Embryonic facial prominence (tissue), 1 donor: Measurements from ENCODE around the gene ARHGAP10.
"Not testable (repeated sequence)": the region's sequence is repeated elsewhere in the genome, so short reads cannot be mapped to it uniquely, and the experiment has no call there.

ENCODE experiments used
- DNase-seq: peaks from one replicate; pipeline ENCODE4 v3.0.0-alpha.2; 2016; ENCODE audit errors: extremely low spot score

Gene ARHGAP10

GRCh38 chr4:147991543-147992283, 259.8 kb downstream of the ARHGAP10 start:
- DNase-seq, result no peak

GRCh38 chr4:147994076-147994475, 262.2 kb downstream of the ARHGAP10 start:
- DNase-seq, result no peak

GRCh38 chr4:147994491-147995385, 262.9 kb downstream of the ARHGAP10 start:
- no peak for DNase-seq

- no peak for DNase-seq
These were observed 265.0 kb downstream of the ARHGAP10 start for GRCh38 chr4:147996859-147997258.

GRCh38 chr4:148000038-148000437, 268.1 kb downstream of the ARHGAP10 start:
- DNase-seq, result not testable (repeated sequence)

- DNase-seq, result no peak
These were observed 272.5 kb downstream of the ARHGAP10 start for GRCh38 chr4:148004228-148004857.

GRCh38 chr4:148006001-148006400, 274.1 kb downstream of the ARHGAP10 start:
- no peak for DNase-seq

GRCh38 chr4:148007314-148007760, 275.4 kb downstream of the ARHGAP10 start:
- DNase-seq, result no peak

GRCh38 chr4:148007792-148008191, 275.9 kb downstream of the ARHGAP10 start:
- no peak for DNase-seq

GRCh38 chr4:148015058-148015457, 283.2 kb downstream of the ARHGAP10 start:
- no peak for DNase-seq

GRCh38 chr4:148015468-148015867, 283.6 kb downstream of the ARHGAP10 start:
- no peak for DNase-seq

GRCh38 chr4:148016063-148016637, 284.3 kb downstream of the ARHGAP10 start:
- no peak for DNase-seq

- DNase-seq, result no peak
These were observed 285.9 kb downstream of the ARHGAP10 start for GRCh38 chr4:148017801-148018200.

- no peak for DNase-seq
These were observed 289.8 kb downstream of the ARHGAP10 start for GRCh38 chr4:148021686-148022085.

- DNase-seq, result no peak
These were observed 291.1 kb downstream of the ARHGAP10 start for GRCh38 chr4:148022975-148023374.

GRCh38 chr4:148023512-148024181, 291.8 kb downstream of the ARHGAP10 start:
- DNase-seq, result no peak

GRCh38 chr4:148025981-148026380, 294.1 kb downstream of the ARHGAP10 start:
- no peak for DNase-seq

- DNase-seq, result no peak
These were observed 295.3 kb downstream of the ARHGAP10 start for GRCh38 chr4:148027201-148027600.

GRCh38 chr4:148029781-148030180, 297.9 kb downstream of the ARHGAP10 start:
- no peak for DNase-seq

- DNase-seq, result no peak
These were observed 298.4 kb downstream of the ARHGAP10 start for GRCh38 chr4:148030193-148030873.

- DNase-seq, result no peak
These were observed 302.9 kb downstream of the ARHGAP10 start for GRCh38 chr4:148034813-148035212.
